Measurements from ENCODE around the gene CHCHD3. TPM values are rescaled to one million over a fixed set of nuclear protein-coding genes. Genes with fewer than 3 reads are reported as not detected.

CHCHD3 gene
- total RNA-seq, 3 donors from 2014 or later: 71.9 to 76.4 (median 72.9) TPM

DNA sequence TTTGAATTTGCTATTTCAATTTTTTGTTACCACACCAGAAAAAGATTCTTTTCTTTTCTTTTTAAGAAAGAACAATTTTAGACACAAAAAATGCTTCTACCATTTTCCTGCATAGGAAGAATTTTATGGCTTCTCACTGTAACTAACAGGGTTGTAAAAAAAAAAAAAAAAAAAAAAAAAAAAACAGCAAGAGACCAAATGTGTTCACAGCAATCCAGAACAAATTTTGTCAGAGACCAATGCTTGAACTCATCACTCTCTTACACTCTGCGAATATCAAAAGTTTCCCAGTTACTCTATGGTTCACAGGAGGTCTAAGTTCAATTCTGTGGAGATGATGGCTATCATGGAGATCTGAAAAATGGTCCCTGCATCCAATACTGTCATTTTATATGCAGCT is 84.4 kb downstream of the CHCHD3 start:
- intact Hi-C loops (cut with DNase I, micrococcal nuclease): no loop called here
- ATAC-seq (no peak), DNase-seq (no peak)
- Histone ChIP-seq H3K4me1 (ENCODE audit: low read depth) (no peaks in the 10 kb centered on the region), H3K36me3 (ENCODE audit: low read depth) (no peaks in the 10 kb centered on the region), H3K9me3 (no peaks in the 10 kb centered on the region), H3K4me3 (no peak overlapping the region)
- TF ChIP-seq, protein P1, sequence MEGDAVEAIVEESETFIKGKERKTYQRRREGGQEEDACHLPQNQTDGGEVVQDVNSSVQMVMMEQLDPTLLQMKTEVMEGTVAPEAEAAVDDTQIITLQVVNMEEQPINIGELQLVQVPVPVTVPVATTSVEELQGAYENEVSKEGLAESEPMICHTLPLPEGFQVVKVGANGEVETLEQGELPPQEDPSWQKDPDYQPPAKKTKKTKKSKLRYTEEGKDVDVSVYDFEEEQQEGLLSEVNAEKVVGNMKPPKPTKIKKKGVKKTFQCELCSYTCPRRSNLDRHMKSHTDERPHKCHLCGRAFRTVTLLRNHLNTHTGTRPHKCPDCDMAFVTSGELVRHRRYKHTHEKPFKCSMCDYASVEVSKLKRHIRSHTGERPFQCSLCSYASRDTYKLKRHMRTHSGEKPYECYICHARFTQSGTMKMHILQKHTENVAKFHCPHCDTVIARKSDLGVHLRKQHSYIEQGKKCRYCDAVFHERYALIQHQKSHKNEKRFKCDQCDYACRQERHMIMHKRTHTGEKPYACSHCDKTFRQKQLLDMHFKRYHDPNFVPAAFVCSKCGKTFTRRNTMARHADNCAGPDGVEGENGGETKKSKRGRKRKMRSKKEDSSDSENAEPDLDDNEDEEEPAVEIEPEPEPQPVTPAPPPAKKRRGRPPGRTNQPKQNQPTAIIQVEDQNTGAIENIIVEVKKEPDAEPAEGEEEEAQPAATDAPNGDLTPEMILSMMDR (IDR thresholded peaks at IDR 0.05): no peak

GRCh38 chr7:132996581-132997242 is 85.2 kb downstream of the CHCHD3 start:
- TF ChIP-seq, protein P1 (IDR thresholded peaks at IDR 0.05): no peak
- no peak for DNase-seq
- no peaks in the 10 kb centered on the region for H3K9me3 ChIP-seq
- no peak for ATAC-seq
- intact Hi-C loops (cut with DNase I, micrococcal nuclease): no loop called here
- H3K4me1 ChIP-seq (ENCODE audit: low read depth): no peaks in the 10 kb centered on the region
- H3K4me3 ChIP-seq: no peak overlapping the region
- no peaks in the 10 kb centered on the region for H3K36me3 ChIP-seq (ENCODE audit: low read depth)

GRCh38 chr7:132993377-132994013 is 88.4 kb downstream of the CHCHD3 start:
- no peak for DNase-seq
- no peaks in the 10 kb centered on the region for H3K9me3 ChIP-seq
- TF ChIP-seq, protein P1 (IDR thresholded peaks at IDR 0.05): no peak
- no peak for ATAC-seq
- H3K4me1 ChIP-seq (ENCODE audit: low read depth): no peaks in the 10 kb centered on the region
- no peaks in the 10 kb centered on the region for H3K36me3 ChIP-seq (ENCODE audit: low read depth)
- intact Hi-C loops (cut with DNase I, micrococcal nuclease): no loop called here
- H3K4me3 ChIP-seq: no peak overlapping the region

DNA sequence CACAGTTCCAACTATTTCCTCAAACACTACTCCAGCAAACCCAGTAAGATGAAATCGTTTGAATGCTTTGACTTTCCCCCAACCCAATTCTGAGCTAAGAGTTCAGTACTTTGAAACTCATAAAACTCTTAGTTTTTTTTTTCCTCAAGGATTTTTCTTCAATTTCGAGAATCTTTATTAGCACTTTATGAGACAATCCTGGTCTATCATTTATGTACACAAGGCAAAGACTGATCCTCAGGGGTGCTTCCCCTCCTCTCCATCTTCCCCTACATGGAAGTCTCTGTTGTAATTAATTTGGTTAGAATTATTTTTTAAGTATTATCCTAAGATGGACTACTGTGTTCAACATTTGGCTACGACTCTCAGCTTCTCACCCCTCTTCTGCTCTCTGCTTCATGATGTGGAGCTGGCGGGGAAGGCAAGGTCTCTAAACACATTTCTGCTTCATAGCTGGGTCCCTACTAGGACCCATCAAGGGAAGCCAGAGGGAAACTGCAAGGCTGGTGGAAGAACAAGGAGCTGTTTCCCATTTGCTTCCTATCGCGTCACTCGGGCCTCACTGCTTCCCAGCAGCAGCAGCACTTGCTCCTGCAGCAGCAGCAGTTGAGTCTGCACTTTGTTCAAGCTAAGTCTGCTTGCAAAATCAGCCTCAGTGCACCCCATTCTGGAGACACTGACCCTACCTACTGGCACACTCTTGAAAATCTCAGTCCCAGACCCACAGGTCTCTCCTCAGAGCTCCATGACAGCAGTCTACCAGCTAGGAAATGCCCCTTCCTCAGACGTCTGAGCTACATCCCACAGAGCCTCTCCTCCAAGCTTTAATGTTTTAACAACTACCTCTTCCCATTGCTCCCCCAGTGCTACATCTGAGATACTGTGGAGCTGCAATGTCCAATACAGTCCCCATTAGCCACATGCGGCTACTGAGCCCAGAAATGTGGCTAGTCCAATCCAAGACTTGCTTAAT is 90.0 kb downstream of the CHCHD3 start:
- DNase-seq (no peak), ATAC-seq (no peak)
- intact Hi-C loops (cut with DNase I, micrococcal nuclease): no loop called here

DNA sequence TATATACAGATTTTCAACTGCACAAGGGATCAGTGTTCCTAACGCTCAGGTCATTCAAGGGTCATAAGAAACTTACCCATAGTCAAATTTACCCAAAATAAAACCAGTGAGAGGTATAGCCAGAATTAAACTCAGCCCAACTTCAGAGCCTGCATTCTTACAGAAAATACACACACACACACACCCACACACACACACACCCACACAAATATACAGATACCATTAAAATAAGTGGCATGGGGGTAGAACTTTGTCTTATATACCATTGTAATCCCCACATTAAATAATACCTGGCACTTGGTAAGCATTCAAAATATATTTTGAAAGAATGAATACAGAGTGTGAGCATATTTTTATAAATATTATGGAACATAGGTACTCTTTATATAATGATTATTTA is 93.8 kb downstream of the CHCHD3 start:
- Histone ChIP-seq H3K4me1 (ENCODE audit: low read depth) (no peaks in the 10 kb centered on the region), H3K36me3 (ENCODE audit: low read depth) (no peaks in the 10 kb centered on the region), H3K9me3 (peaks cover 8% of the 10 kb centered on the region), H3K4me3 (no peak overlapping the region)
- TF ChIP-seq, protein P1 (IDR thresholded peaks at IDR 0.05): no peak
- ATAC-seq: no peak
- intact Hi-C loops (cut with DNase I, micrococcal nuclease): no loop called here
- DNase-seq: no peak

More for the DNA sequence above, 90.0 kb downstream of the CHCHD3 start:
- H3K4me1 ChIP-seq (ENCODE audit: low read depth): no peaks in the 10 kb centered on the region
- H3K36me3 ChIP-seq (ENCODE audit: low read depth): no peaks in the 10 kb centered on the region
- TF ChIP-seq, protein P1 (IDR thresholded peaks at IDR 0.05): no peak
- no peak overlapping the region for H3K4me3 ChIP-seq
- peaks cover 2% of the 10 kb centered on the region for H3K9me3 ChIP-seq

Data from mucosa of descending colon (tissue), 3 donors.